ENCODE results near the gene MRPS22. TPM values are rescaled to one million over a fixed set of nuclear protein-coding genes. Genes with fewer than 3 reads are reported as not detected.
A peak's percentile ranks its signal among the peaks of the same experiment; 100 is the strongest.

The MRPS22 gene
- total RNA-seq, 6 experiments from 2014 or later, result 29.6 to 66.5 (median 34.8) TPM

DNA sequence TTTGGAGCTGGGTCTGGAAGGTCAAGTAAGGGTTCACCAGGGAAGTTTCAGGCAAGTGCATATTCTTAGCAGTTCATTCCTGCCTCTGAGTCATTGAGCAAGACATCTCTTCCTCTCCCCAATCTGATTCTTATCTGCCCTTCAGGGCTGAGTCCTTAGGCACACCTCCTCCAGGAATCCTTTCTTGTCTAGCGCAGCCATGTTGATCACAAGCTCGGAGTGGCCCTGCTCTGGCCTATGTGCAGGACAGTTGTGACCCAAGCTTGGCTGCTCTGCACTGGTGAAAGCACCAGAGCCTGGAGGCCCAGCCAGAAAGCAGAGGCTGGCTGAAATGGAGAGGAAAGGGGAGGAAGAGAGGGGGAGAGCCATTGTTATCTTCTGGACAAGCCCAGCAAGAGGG lies 30.9 kb upstream of the MRPS22 start:
- ATAC-seq, result no peak

GRCh38 chr3:139313921-139314320 lies 29.9 kb upstream of the MRPS22 start:
- WGBS (ENCODE audit: insufficient coverage, low coverage, low lambda C conversion rate, missing lambda C conversion rate), result 83% methylated on average over 2 of the region's 5 CpGs
- no peak for TF ChIP-seq POLR2A (IDR thresholded peaks at IDR 0.05)
- TF ChIP-seq, protein P1, sequence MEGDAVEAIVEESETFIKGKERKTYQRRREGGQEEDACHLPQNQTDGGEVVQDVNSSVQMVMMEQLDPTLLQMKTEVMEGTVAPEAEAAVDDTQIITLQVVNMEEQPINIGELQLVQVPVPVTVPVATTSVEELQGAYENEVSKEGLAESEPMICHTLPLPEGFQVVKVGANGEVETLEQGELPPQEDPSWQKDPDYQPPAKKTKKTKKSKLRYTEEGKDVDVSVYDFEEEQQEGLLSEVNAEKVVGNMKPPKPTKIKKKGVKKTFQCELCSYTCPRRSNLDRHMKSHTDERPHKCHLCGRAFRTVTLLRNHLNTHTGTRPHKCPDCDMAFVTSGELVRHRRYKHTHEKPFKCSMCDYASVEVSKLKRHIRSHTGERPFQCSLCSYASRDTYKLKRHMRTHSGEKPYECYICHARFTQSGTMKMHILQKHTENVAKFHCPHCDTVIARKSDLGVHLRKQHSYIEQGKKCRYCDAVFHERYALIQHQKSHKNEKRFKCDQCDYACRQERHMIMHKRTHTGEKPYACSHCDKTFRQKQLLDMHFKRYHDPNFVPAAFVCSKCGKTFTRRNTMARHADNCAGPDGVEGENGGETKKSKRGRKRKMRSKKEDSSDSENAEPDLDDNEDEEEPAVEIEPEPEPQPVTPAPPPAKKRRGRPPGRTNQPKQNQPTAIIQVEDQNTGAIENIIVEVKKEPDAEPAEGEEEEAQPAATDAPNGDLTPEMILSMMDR (IDR thresholded peaks at IDR 0.05), result no peak
- no peaks in the 10 kb centered on the region for H3K27me3 ChIP-seq
- H3K4me3 ChIP-seq, result no peak overlapping the region
- intact Hi-C loops (cut with DNase I), result no loop called here
- no peak overlapping the region for H3K27ac ChIP-seq
- ATAC-seq (no peak), DNase-seq (no peak)
- no peaks in the 10 kb centered on the region for H3K36me3 ChIP-seq
- H3K4me1 ChIP-seq, result no peaks in the 10 kb centered on the region
- H3K9me3 ChIP-seq, result no peaks in the 10 kb centered on the region

More for the DNA sequence above, 30.9 kb upstream of the MRPS22 start:
- Histone ChIP-seq H3K27me3 (no peaks in the 10 kb centered on the region), H3K4me3 (no peak overlapping the region), H3K4me1 (no peaks in the 10 kb centered on the region), H3K36me3 (no peaks in the 10 kb centered on the region), H3K9me3 (no peaks in the 10 kb centered on the region), H3K27ac (no peak overlapping the region)
- DNase-seq, result no peak
- TF ChIP-seq POLR2A (IDR thresholded peaks at IDR 0.05), result no peak
- TF ChIP-seq, protein P1 (IDR thresholded peaks at IDR 0.05), result no peak
- intact Hi-C loops (cut with DNase I), result no loop called here
- 90% methylated on average over 2 of the region's 2 CpGs for WGBS (ENCODE audit: insufficient coverage, low coverage, low lambda C conversion rate, missing lambda C conversion rate)

GRCh38 chr3:139317215-139317614 lies 26.6 kb upstream of the MRPS22 start:
- ATAC-seq, result no peak
- DNase-seq, result no peak

GRCh38 chr3:139317660-139318430 lies 26.0 kb upstream of the MRPS22 start:
- H3K27ac ChIP-seq, result no peak overlapping the region
- no peaks in the 10 kb centered on the region for H3K9me3 ChIP-seq
- no peak overlapping the region for H3K4me3 ChIP-seq
- no peaks in the 10 kb centered on the region for H3K36me3 ChIP-seq
- no peak for DNase-seq
- WGBS (ENCODE audit: insufficient coverage, low coverage, low lambda C conversion rate, missing lambda C conversion rate), result 100% methylated on average over 3 of the region's 8 CpGs
- H3K4me1 ChIP-seq, result no peaks in the 10 kb centered on the region
- TF ChIP-seq, protein P1 (IDR thresholded peaks at IDR 0.05), result no peak
- no peak for TF ChIP-seq POLR2A (IDR thresholded peaks at IDR 0.05)
- intact Hi-C loops (cut with DNase I), result no loop called here
- ATAC-seq, result peak in 1 of 4 donors; percentile 73
- H3K27me3 ChIP-seq, result no peaks in the 10 kb centered on the region

More at GRCh38 chr3:139317215-139317614, 26.6 kb upstream of the MRPS22 start:
- H3K27me3 ChIP-seq, result no peaks in the 10 kb centered on the region
- H3K9me3 ChIP-seq, result no peaks in the 10 kb centered on the region
- no peak overlapping the region for H3K4me3 ChIP-seq
- no peaks in the 10 kb centered on the region for H3K4me1 ChIP-seq
- H3K36me3 ChIP-seq, result no peaks in the 10 kb centered on the region
- no peak overlapping the region for H3K27ac ChIP-seq
- TF ChIP-seq POLR2A (IDR thresholded peaks at IDR 0.05), result no peak
- TF ChIP-seq, protein P1 (IDR thresholded peaks at IDR 0.05), result no peak
- WGBS (ENCODE audit: insufficient coverage, low coverage, low lambda C conversion rate, missing lambda C conversion rate), result 27% methylated on average over 2 of the region's 6 CpGs
- intact Hi-C loops (cut with DNase I), result no loop called here
